Measurements from ENCODE around the gene MYOZ2. TPM values are rescaled to one million over a fixed set of nuclear protein-coding genes. Genes with fewer than 3 reads are reported as not detected.

The MYOZ2 gene
- total and polyA plus RNA-seq, 7 experiments from 2014 or later, result not detected

- no peak for ATAC-seq
- no peak overlapping the region for H3K27ac Mint-ChIP-seq
- peaks cover 7 to 72% (median 17%) of the 10 kb centered on the region in 7 donors for H3K4me1 Mint-ChIP-seq
- H3K4me1 ChIP-seq (ENCODE audit: control insufficient read depth in 2 of 2, insufficient read depth in 2 of 2, low read length in 2 of 2), result peaks cover 0 to 5% of the 10 kb centered on the region in 2 donors
- no peak for DNase-seq
- H3K27ac ChIP-seq (ENCODE audit: low read depth, low read length), result no peak overlapping the region
- no peaks in the 10 kb centered on the region for H3K9me3 ChIP-seq (ENCODE audit: control insufficient read depth in 2 of 3, low read length in 3 of 3)
- H3K27me3 Mint-ChIP-seq, result no peaks in the 10 kb centered on the region
- ChIA-PET POLR2A (interaction anchor here (0.8 kb wide), 1 partner anchor 9 kb away, joined by 5 read pairs; the partner anchor contains the start of gene USP53), CTCF (interaction anchor here (0.7 kb wide), 1 partner anchor 70 kb away, joined by 3 read pairs; no protein-coding TSS in a partner anchor)
- intact Hi-C loops (cut with micrococcal nuclease), result no loop called here
- peaks cover 0 to 7% (median 5%) of the 10 kb centered on the region in 3 experiments for H3K36me3 ChIP-seq (ENCODE audit: control insufficient read depth in 2 of 3, insufficient read depth in 3 of 3, low read length in 3 of 3)
- peaks cover 19 to 61% (median 55%) of the 10 kb centered on the region in 5 donors for H3K36me3 Mint-ChIP-seq
- H3K27me3 ChIP-seq (ENCODE audit: control insufficient read depth in 2 of 2, insufficient read depth in 2 of 2, low read length in 2 of 2), result no peaks in the 10 kb centered on the region
- H3K4me3 ChIP-seq (ENCODE audit: low read length), result no peak overlapping the region
- peaks cover 0 to 9% (median 4%) of the 10 kb centered on the region in 11 donors for H3K9me3 Mint-ChIP-seq
- H3K4me3 Mint-ChIP-seq, result peak overlapping the region in 1 of 10 donors; percentile 25
Measured at GRCh38 chr4:119221412-119221811, 85.8 kb downstream of the MYOZ2 start.

- Histone ChIP-seq H3K9me3 (ENCODE audit: control insufficient read depth in 2 of 3, low read length in 3 of 3) (no peaks in the 10 kb centered on the region), H3K27me3 (ENCODE audit: control insufficient read depth in 2 of 2, insufficient read depth in 2 of 2, low read length in 2 of 2) (no peaks in the 10 kb centered on the region), H3K36me3 (ENCODE audit: control insufficient read depth in 2 of 3, insufficient read depth in 3 of 3, low read length in 3 of 3) (no peaks in the 10 kb centered on the region), H3K4me3 (ENCODE audit: low read length) (no peak overlapping the region), H3K27ac (ENCODE audit: low read depth, low read length) (no peak overlapping the region), H3K4me1 (ENCODE audit: control insufficient read depth in 2 of 2, insufficient read depth in 2 of 2, low read length in 2 of 2) (no peaks in the 10 kb centered on the region)
- DNase-seq (no peak), ATAC-seq (no peak)
- H3K27me3 Mint-ChIP-seq, result no peaks in the 10 kb centered on the region
- H3K36me3 Mint-ChIP-seq, result peaks cover 18 to 46% (median 41%) of the 10 kb centered on the region in 5 donors
- intact Hi-C loops (cut with micrococcal nuclease), result no loop called here
- ChIA-PET CTCF (no interaction called here), POLR2A (interaction anchor here (1.6 kb wide), 1 partner anchor 16 kb away, joined by 9 read pairs; the partner anchor contains the start of gene USP53)
- H3K4me1 Mint-ChIP-seq, result peaks cover 10 to 74% (median 22%) of the 10 kb centered on the region in 7 donors
- H3K9me3 Mint-ChIP-seq, result peaks cover 0 to 9% (median 3%) of the 10 kb centered on the region in 11 donors
- H3K4me3 Mint-ChIP-seq, result no peak overlapping the region
- H3K27ac Mint-ChIP-seq, result peak overlapping the region in 1 of 9 donors; percentile 78
Measured at GRCh38 chr4:119227690-119228089, 92.1 kb downstream of the MYOZ2 start.

- no peak overlapping the region for H3K27ac ChIP-seq (ENCODE audit: low read depth, low read length)
- ATAC-seq (no peak), DNase-seq (no peak)
- no peak overlapping the region for H3K4me3 ChIP-seq (ENCODE audit: low read length)
- no peaks in the 10 kb centered on the region for H3K27me3 ChIP-seq (ENCODE audit: control insufficient read depth in 2 of 2, insufficient read depth in 2 of 2, low read length in 2 of 2)
- H3K27me3 Mint-ChIP-seq, result no peaks in the 10 kb centered on the region
- ChIA-PET CTCF (no interaction called here), POLR2A (interaction anchor here (1.6 kb wide), 1 partner anchor 16 kb away, joined by 9 read pairs; the partner anchor contains the start of gene USP53)
- peak overlapping the region in 3 of 9 donors; percentile 17 to 78 (median 35) for H3K27ac Mint-ChIP-seq
- peaks cover 0 to under 1% of the 10 kb centered on the region in 2 donors for H3K4me1 ChIP-seq (ENCODE audit: control insufficient read depth in 2 of 2, insufficient read depth in 2 of 2, low read length in 2 of 2)
- H3K36me3 ChIP-seq (ENCODE audit: control insufficient read depth in 2 of 3, insufficient read depth in 3 of 3, low read length in 3 of 3), result no peaks in the 10 kb centered on the region
- peaks cover 0 to 9% (median 3%) of the 10 kb centered on the region in 11 donors for H3K9me3 Mint-ChIP-seq
- H3K36me3 Mint-ChIP-seq, result peaks cover 14 to 40% (median 35%) of the 10 kb centered on the region in 5 donors
- no peaks in the 10 kb centered on the region for H3K9me3 ChIP-seq (ENCODE audit: control insufficient read depth in 2 of 3, low read length in 3 of 3)
- intact Hi-C loops (cut with micrococcal nuclease), result no loop called here
- peaks cover 14 to 76% (median 28%) of the 10 kb centered on the region in 7 donors for H3K4me1 Mint-ChIP-seq
- H3K4me3 Mint-ChIP-seq, result peak overlapping the region in 1 of 10 donors; percentile 4
Measured at GRCh38 chr4:119228406-119228805, 92.8 kb downstream of the MYOZ2 start.

- no peak overlapping the region for H3K27ac ChIP-seq (ENCODE audit: low read depth, low read length)
- no peaks in the 10 kb centered on the region for H3K27me3 ChIP-seq (ENCODE audit: control insufficient read depth in 2 of 2, insufficient read depth in 2 of 2, low read length in 2 of 2)
- H3K27me3 Mint-ChIP-seq, result no peaks in the 10 kb centered on the region
- CTCF ChIA-PET, result no interaction called here
- H3K36me3 ChIP-seq (ENCODE audit: control insufficient read depth in 2 of 3, insufficient read depth in 3 of 3, low read length in 3 of 3), result peaks cover 0 to under 1% (median 0%) of the 10 kb centered on the region in 3 experiments
- no peak overlapping the region for H3K4me3 ChIP-seq (ENCODE audit: low read length)
- no peaks in the 10 kb centered on the region for H3K9me3 ChIP-seq (ENCODE audit: control insufficient read depth in 2 of 3, low read length in 3 of 3)
- intact Hi-C loops (cut with micrococcal nuclease), result no loop called here
- H3K4me1 Mint-ChIP-seq, result peaks cover 21 to 78% (median 38%) of the 10 kb centered on the region in 7 donors
- peaks cover 0 to 9% of the 10 kb centered on the region in 2 donors for H3K4me1 ChIP-seq (ENCODE audit: control insufficient read depth in 2 of 2, insufficient read depth in 2 of 2, low read length in 2 of 2)
- POLR2A ChIA-PET, result interaction anchor here (0.6 to 0.7 kb wide), 2 partner anchors 16 to 17 kb away, joined by 3 to 11 read pairs; no protein-coding TSS in a partner anchor
- no peak for ATAC-seq
- no peak for DNase-seq
- peak overlapping the region in 3 of 9 donors; percentile 25 to 53 (median 49) for H3K27ac Mint-ChIP-seq
- H3K4me3 Mint-ChIP-seq, result peak overlapping the region in 3 of 10 donors; percentile 1 to 36 (median 6)
- peaks cover 7 to 36% (median 22%) of the 10 kb centered on the region in 5 donors for H3K36me3 Mint-ChIP-seq
- peaks cover 0 to 3% (median 0%) of the 10 kb centered on the region in 11 donors for H3K9me3 Mint-ChIP-seq
Measured at GRCh38 chr4:119229908-119230687, 94.5 kb downstream of the MYOZ2 start.

- Histone ChIP-seq H3K27ac (ENCODE audit: low read depth, low read length) (no peak overlapping the region), H3K36me3 (ENCODE audit: control insufficient read depth in 2 of 3, insufficient read depth in 3 of 3, low read length in 3 of 3) (peaks cover 0 to 7% (median 0%) of the 10 kb centered on the region in 3 experiments), H3K27me3 (ENCODE audit: control insufficient read depth in 2 of 2, insufficient read depth in 2 of 2, low read length in 2 of 2) (no peaks in the 10 kb centered on the region), H3K9me3 (ENCODE audit: control insufficient read depth in 2 of 3, low read length in 3 of 3) (no peaks in the 10 kb centered on the region), H3K4me1 (ENCODE audit: control insufficient read depth in 2 of 2, insufficient read depth in 2 of 2, low read length in 2 of 2) (peaks cover 0 to 9% of the 10 kb centered on the region in 2 donors), H3K4me3 (ENCODE audit: low read length) (no peak overlapping the region)
- no peak for ATAC-seq
- H3K9me3 Mint-ChIP-seq, result peaks cover 0 to 3% (median 0%) of the 10 kb centered on the region in 11 donors
- DNase-seq, result no peak
- ChIA-PET POLR2A (no interaction called here), CTCF (no interaction called here)
- intact Hi-C loops (cut with micrococcal nuclease), result no loop called here
- no peak overlapping the region for H3K4me3 Mint-ChIP-seq
- peak overlapping the region in 1 of 9 donors; percentile 38 for H3K27ac Mint-ChIP-seq
- peaks cover 9 to 47% (median 24%) of the 10 kb centered on the region in 5 donors for H3K36me3 Mint-ChIP-seq
- no peaks in the 10 kb centered on the region for H3K27me3 Mint-ChIP-seq
- H3K4me1 Mint-ChIP-seq, result peaks cover 26 to 84% (median 47%) of the 10 kb centered on the region in 7 donors
Measured at GRCh38 chr4:119231491-119231890, 95.9 kb downstream of the MYOZ2 start.

- no peaks in the 10 kb centered on the region for H3K9me3 ChIP-seq (ENCODE audit: control insufficient read depth in 2 of 3, low read length in 3 of 3)
- no peak overlapping the region for H3K27ac ChIP-seq (ENCODE audit: low read depth, low read length)
- DNase-seq (no peak), ATAC-seq (no peak)
- H3K36me3 ChIP-seq (ENCODE audit: control insufficient read depth in 2 of 3, insufficient read depth in 3 of 3, low read length in 3 of 3), result peaks cover 0 to 7% (median 0%) of the 10 kb centered on the region in 3 experiments
- H3K27me3 ChIP-seq (ENCODE audit: control insufficient read depth in 2 of 2, insufficient read depth in 2 of 2, low read length in 2 of 2), result no peaks in the 10 kb centered on the region
- H3K4me3 ChIP-seq (ENCODE audit: low read length), result no peak overlapping the region
- intact Hi-C loops (cut with micrococcal nuclease), result no loop called here
- CTCF ChIA-PET, result no interaction called here
- POLR2A ChIA-PET, result interaction anchor here (0.7 kb wide), 1 partner anchor 30 kb away, joined by 3 read pairs; no protein-coding TSS in a partner anchor
- Mint-ChIP-seq H3K4me1 (peaks cover 31 to 91% (median 51%) of the 10 kb centered on the region in 7 donors), H3K9me3 (peaks cover 0 to 3% (median 0%) of the 10 kb centered on the region in 11 donors), H3K27ac (no peak overlapping the region), H3K4me3 (peak overlapping the region in 1 of 10 donors; percentile 41), H3K27me3 (no peaks in the 10 kb centered on the region), H3K36me3 (peaks cover 12 to 46% (median 30%) of the 10 kb centered on the region in 5 donors)
- H3K4me1 ChIP-seq (ENCODE audit: control insufficient read depth in 2 of 2, insufficient read depth in 2 of 2, low read length in 2 of 2), result peaks cover 0 to 9% of the 10 kb centered on the region in 2 donors
Measured at GRCh38 chr4:119232286-119232685, 96.7 kb downstream of the MYOZ2 start.
